MM.1S (cell line): Measurements from ENCODE around the gene S100P.

Experiments
- DNase-seq: peaks from one replicate; pipeline ENCODE4 v3.0.0-alpha.2; 2015
- H2AFZ ChIP-seq: fragments of 300-600 bp; sonication (generic); 2 replicates; pipeline ENCODE4 v1.6.0; 2016; ENCODE audit warnings: antibody characterized with exemption, low read length
- H3F3A ChIP-seq: fragments of 300-600 bp; sonication (generic); 2 replicates; pipeline ENCODE4 v1.6.1; 2016; ENCODE audit warnings: mild to moderate bottlenecking, antibody characterized with exemption, low read length, moderate library complexity, mixed read lengths; ENCODE audit not compliant: insufficient read depth
- H3K27ac ChIP-seq: fragments of 300-600 bp; sonication (generic); 2 replicates; pipeline ENCODE4 v1.5.1; 2016; ENCODE audit warnings: mild to moderate bottlenecking, low read length
- H3K27me3 ChIP-seq: fragments of 300-600 bp; sonication (generic); replicated peaks from 2 replicates; pipeline ENCODE4 v1.6.0; 2016; ENCODE audit warnings: low read length; ENCODE audit not compliant: insufficient read depth
- H3K36me3 ChIP-seq: fragments of 300-600 bp; sonication (generic); replicated peaks from 2 replicates; pipeline ENCODE4 v1.6.1; 2016; ENCODE audit warnings: mild to moderate bottlenecking, low read length, mixed read lengths; ENCODE audit not compliant: insufficient read depth
- H3K4me1 ChIP-seq: fragments of 300-600 bp; sonication (generic); 2 replicates; pipeline ENCODE4 v1.6.1; 2016; ENCODE audit warnings: low read length, mixed read lengths
- H3K4me2 ChIP-seq: fragments of 300-600 bp; sonication (generic); 2 replicates; pipeline ENCODE4 v1.6.0; 2016; ENCODE audit warnings: low read depth, low read length
- H3K4me3 ChIP-seq: fragments of 300-600 bp; sonication (generic); 2 replicates; pipeline ENCODE4 v1.5.1; 2016; ENCODE audit warnings: low read length, mixed read lengths
- H3K79me2 ChIP-seq: fragments of 300-600 bp; sonication (generic); 2 replicates; pipeline ENCODE4 v1.6.1; 2016; ENCODE audit warnings: mixed run types, low read length, mixed read lengths
- H3K9ac ChIP-seq: fragments of 300-600 bp; sonication (generic); 2 replicates; pipeline ENCODE4 v1.6.1; 2016; ENCODE audit warnings: low read length, mixed read lengths
- H3K9me2 ChIP-seq: fragments of 300-600 bp; sonication (generic); replicated peaks from 2 replicates; pipeline ENCODE4 v1.6.1; 2016; ENCODE audit warnings: mild to moderate bottlenecking, low read length, mixed read lengths; ENCODE audit not compliant: insufficient read depth
- H3K9me3 ChIP-seq: fragments of 300-600 bp; sonication (generic); replicated peaks from 2 replicates; pipeline ENCODE4 v1.6.1; 2016; ENCODE audit warnings: mild to moderate bottlenecking, low read length, mixed read lengths; ENCODE audit not compliant: insufficient read depth
- H4K20me1 ChIP-seq: fragments of 300-600 bp; sonication (generic); 2 replicates; pipeline ENCODE4 v1.6.1; 2016; ENCODE audit warnings: mild to moderate bottlenecking, low read length, moderate library complexity, mixed read lengths; ENCODE audit not compliant: insufficient read depth
- CTCF ChIP-seq: fragments of 300-600 bp; sonication (generic); IDR thresholded peaks from 2 replicates; pipeline ENCODE4 v1.5.1; 2016; ENCODE audit warnings: antibody characterized with exemption, low read length, mixed read lengths
- EZH2 ChIP-seq: fragments of 300-600 bp; sonication (generic); optimal IDR thresholded peaks from 2 replicates; pipeline ENCODE3; 2017; ENCODE audit warnings: low read depth, mild to moderate bottlenecking, antibody characterized with exemption, low read length, mixed read lengths
- EZH2phosphoT487 ChIP-seq: fragments of 300-600 bp; sonication (generic); IDR thresholded peaks from 2 replicates; pipeline ENCODE4 v1.6.1; 2018; ENCODE audit warnings: antibody characterized with exemption, low read length

Gene S100P

DNA sequence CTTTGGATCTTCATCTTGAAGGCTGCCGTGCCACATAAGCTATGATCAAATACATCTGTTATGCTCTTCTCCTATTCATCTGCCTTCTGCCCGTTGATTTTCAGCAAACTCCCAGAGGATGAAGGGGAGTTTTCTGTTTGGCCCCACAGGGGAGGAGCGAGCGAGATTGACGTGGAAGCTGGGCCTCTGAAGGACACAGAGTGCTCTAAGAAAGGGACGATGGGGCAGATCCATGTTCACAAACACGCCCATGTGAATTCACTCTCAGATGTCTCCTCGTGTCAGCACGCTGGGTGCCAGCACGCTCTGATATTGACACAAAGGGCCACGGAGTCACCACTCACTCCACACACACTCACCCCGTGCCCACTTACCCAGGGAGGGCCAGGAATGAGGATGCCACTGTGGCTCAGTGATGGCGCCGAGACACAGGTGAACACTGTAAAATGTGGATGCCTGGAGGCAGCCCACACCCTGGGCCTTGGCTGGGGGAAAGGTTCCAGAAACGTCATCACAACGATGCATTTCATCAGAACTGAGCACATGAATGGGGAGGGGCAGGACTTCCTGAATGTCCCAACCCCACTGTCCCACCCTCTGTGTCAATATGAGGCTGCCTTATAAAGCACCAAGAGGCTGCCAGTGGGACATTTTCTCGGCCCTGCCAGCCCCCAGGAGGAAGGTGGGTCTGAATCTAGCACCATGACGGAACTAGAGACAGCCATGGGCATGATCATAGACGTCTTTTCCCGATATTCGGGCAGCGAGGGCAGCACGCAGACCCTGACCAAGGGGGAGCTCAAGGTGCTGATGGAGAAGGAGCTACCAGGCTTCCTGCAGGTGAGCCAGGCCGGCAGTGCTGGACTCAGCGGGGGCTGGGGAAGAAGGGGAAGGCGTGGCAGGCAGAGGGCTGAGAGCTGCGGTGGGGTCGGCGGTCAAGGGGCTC lies at the start of gene S100P:
S100P (plus strand) TSS at position 648 of the 946 bp plus-strand sequence; CDS start at position 703, 55 bp downstream.
- Histone ChIP-seq H3K27ac (no peak within 1 kb of the TSS), H2AFZ (no peak within 1 kb of the TSS), H3K4me3 (no peak within 1 kb of the TSS), H3K9me3 (no peaks in the 10 kb centered on the region), H3K27me3 (no peaks in the 10 kb centered on the region; the same call in 1 of the 2 replicates), H3K4me1 (no peaks in the 10 kb centered on the region), H4K20me1 (no peaks in the 10 kb centered on the region), H3K9me2 (no peaks in the 10 kb centered on the region), H3F3A (no peaks in the 10 kb centered on the region), H3K4me2 (no peak within 1 kb of the TSS), H3K9ac (no peak within 1 kb of the TSS), H3K79me2 (no peaks in the 10 kb centered on the region), H3K36me3 (no peaks in the 10 kb centered on the region)
- no peak for TF ChIP-seq EZH2phosphoT487
- TF ChIP-seq EZH2 = no peak
- no peak for TF ChIP-seq CTCF
- no peak for DNase-seq

GRCh38 chr4:6644792-6645530 lies 48.7 kb upstream of the S100P start:
- H3K27ac ChIP-seq = no peak overlapping the region
- no peak overlapping the region for H2AFZ ChIP-seq
- peaks cover 25% of the 10 kb centered on the region for H3K79me2 ChIP-seq
- H3K9me3 ChIP-seq = no peaks in the 10 kb centered on the region
- H4K20me1 ChIP-seq = no peaks in the 10 kb centered on the region
- no peak for TF ChIP-seq EZH2phosphoT487
- no peak for TF ChIP-seq CTCF
- TF ChIP-seq EZH2 = no peak
- no peak overlapping the region for H3K9ac ChIP-seq
- no peaks in the 10 kb centered on the region for H3K36me3 ChIP-seq
- H3K27me3 ChIP-seq = no peaks in the 10 kb centered on the region
- H3K9me2 ChIP-seq = no peaks in the 10 kb centered on the region
- no peak for DNase-seq
- H3K4me2 ChIP-seq = no peak overlapping the region
- H3F3A ChIP-seq = peaks cover 9% of the 10 kb centered on the region; the same call in 1 of the 2 replicates
- H3K4me3 ChIP-seq = no peak overlapping the region
- peaks cover 6% of the 10 kb centered on the region; the same call in 1 of the 2 replicates for H3K4me1 ChIP-seq

- Histone ChIP-seq H3K4me2 (no peak overlapping the region), H3K27ac (no peak overlapping the region), H3K36me3 (no peaks in the 10 kb centered on the region), H3K9me2 (no peaks in the 10 kb centered on the region), H3K9ac (no peak overlapping the region), H3K79me2 (peaks cover 10% of the 10 kb centered on the region), H3K4me1 (peaks cover 2% of the 10 kb centered on the region; the same call in 1 of the 2 replicates), H2AFZ (no peak overlapping the region), H3K4me3 (no peak overlapping the region), H3F3A (peaks cover 4% of the 10 kb centered on the region; the same call in 1 of the 2 replicates), H3K27me3 (no peaks in the 10 kb centered on the region), H3K9me3 (no peaks in the 10 kb centered on the region), H4K20me1 (no peaks in the 10 kb centered on the region)
- TF ChIP-seq EZH2 (no peak), EZH2phosphoT487 (no peak), CTCF (no peak)
- DNase-seq = no peak
Observed at GRCh38 chr4:6647169-6647568, 46.5 kb upstream of the S100P start.
